MCF 10A (cell line): Measurements from ENCODE around the gene HERC2. TPM values are rescaled to one million over a fixed set of nuclear protein-coding genes. Genes with fewer than 3 reads are reported as not detected.

Source experiments
- BruUV-seq: library from RNA; stranded (reverse); fragments of 400-500 nt; replicated peaks from 2 replicates; lab custom pipeline; 2021; lab: Mats Ljungman, UMichigan
- CTCF ChIA-PET: fragments of 300-600 bp; sonication (Branson Sonifier 250); formaldehyde crosslinking; extraction: SDS; loops from one replicate; lab custom pipeline; 2021; ENCODE audit warnings: antibody characterized with exemption, inconsistent platforms; lab: Yijun Ruan, JAX
- POLR2A ChIA-PET: fragments of 300-600, 350-650 bp; sonication (Branson Sonifier 250); formaldehyde crosslinking; extraction: SDS; loops from one replicate; lab custom pipeline; 2020; ENCODE audit warnings: antibody characterized with exemption, inconsistent platforms; lab: Yijun Ruan, JAX
- DNase-seq: peaks from one replicate; pipeline ENCODE4 v3.0.0-alpha.2; 2018; ENCODE audit not compliant: unreplicated experiment
- H3K27ac Mint-ChIP-seq: one replicate; pipeline ENCODE4 v1.8.0; 2022; ENCODE audit warnings: mild to moderate bottlenecking, low read depth, mixed read lengths; ENCODE audit not compliant: unreplicated experiment
- H3K27me3 Mint-ChIP-seq: one replicate; pipeline ENCODE4 v1.8.0; 2022; ENCODE audit warnings: mixed read lengths; ENCODE audit not compliant: insufficient read depth, unreplicated experiment
- H3K36me3 Mint-ChIP-seq: one replicate; pipeline ENCODE4 v1.8.0; 2022; ENCODE audit warnings: mild to moderate bottlenecking, moderate library complexity, mixed read lengths; ENCODE audit not compliant: insufficient read depth, unreplicated experiment
- H3K4me1 Mint-ChIP-seq: one replicate; pipeline ENCODE4 v1.8.0; 2022; ENCODE audit warnings: mixed read lengths; ENCODE audit not compliant: insufficient read depth, unreplicated experiment
- H3K4me3 Mint-ChIP-seq: one replicate; pipeline ENCODE4 v1.8.0; 2022; ENCODE audit warnings: mild to moderate bottlenecking, moderate library complexity, mixed read lengths; ENCODE audit not compliant: unreplicated experiment
- H3K9me3 Mint-ChIP-seq: one replicate; pipeline ENCODE4 v1.8.0; 2022; ENCODE audit warnings: mixed read lengths; ENCODE audit not compliant: unreplicated experiment
- intact Hi-C: fragments of 100-400 bp; cut with micrococcal nuclease; formaldehyde crosslinking; loops from 2 replicates; pipeline ENCODE4 v1.14.1; 2022
- total RNA-seq: library from RNA; stranded (reverse); gene quantifications from 2 replicates; pipeline ENCODE4 v1.2.3, GENCODE V29; 2022
- TF ChIP-seq, protein P1 (sequence below): fragments of 200-600 bp; IDR thresholded peaks from one replicate; pipeline ENCODE4 v1.8.0; 2022; ENCODE audit warnings: antibody characterized with exemption, mild to moderate bottlenecking; ENCODE audit not compliant: unreplicated experiment

HERC2 gene
- total RNA-seq, 1 experiment from 2014 or later: 65.2 TPM

- DNase-seq: no peak
- Mint-ChIP-seq H3K9me3 (no peaks in the 10 kb centered on the region), H3K27ac (no peak overlapping the region), H3K27me3 (no peaks in the 10 kb centered on the region), H3K4me3 (no peak overlapping the region), H3K36me3 (peaks cover 49% of the 10 kb centered on the region), H3K4me1 (no peaks in the 10 kb centered on the region)
- POLR2A ChIA-PET: no interaction called here
- intact Hi-C loops: no loop called here
- CTCF ChIA-PET: no interaction called here
- BruUV-seq: no TSS peak
- TF ChIP-seq, protein P1, sequence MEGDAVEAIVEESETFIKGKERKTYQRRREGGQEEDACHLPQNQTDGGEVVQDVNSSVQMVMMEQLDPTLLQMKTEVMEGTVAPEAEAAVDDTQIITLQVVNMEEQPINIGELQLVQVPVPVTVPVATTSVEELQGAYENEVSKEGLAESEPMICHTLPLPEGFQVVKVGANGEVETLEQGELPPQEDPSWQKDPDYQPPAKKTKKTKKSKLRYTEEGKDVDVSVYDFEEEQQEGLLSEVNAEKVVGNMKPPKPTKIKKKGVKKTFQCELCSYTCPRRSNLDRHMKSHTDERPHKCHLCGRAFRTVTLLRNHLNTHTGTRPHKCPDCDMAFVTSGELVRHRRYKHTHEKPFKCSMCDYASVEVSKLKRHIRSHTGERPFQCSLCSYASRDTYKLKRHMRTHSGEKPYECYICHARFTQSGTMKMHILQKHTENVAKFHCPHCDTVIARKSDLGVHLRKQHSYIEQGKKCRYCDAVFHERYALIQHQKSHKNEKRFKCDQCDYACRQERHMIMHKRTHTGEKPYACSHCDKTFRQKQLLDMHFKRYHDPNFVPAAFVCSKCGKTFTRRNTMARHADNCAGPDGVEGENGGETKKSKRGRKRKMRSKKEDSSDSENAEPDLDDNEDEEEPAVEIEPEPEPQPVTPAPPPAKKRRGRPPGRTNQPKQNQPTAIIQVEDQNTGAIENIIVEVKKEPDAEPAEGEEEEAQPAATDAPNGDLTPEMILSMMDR: no peak
Measured at GRCh38 chr15:28133281-28133680, 188.7 kb downstream of the HERC2 start.

DNA sequence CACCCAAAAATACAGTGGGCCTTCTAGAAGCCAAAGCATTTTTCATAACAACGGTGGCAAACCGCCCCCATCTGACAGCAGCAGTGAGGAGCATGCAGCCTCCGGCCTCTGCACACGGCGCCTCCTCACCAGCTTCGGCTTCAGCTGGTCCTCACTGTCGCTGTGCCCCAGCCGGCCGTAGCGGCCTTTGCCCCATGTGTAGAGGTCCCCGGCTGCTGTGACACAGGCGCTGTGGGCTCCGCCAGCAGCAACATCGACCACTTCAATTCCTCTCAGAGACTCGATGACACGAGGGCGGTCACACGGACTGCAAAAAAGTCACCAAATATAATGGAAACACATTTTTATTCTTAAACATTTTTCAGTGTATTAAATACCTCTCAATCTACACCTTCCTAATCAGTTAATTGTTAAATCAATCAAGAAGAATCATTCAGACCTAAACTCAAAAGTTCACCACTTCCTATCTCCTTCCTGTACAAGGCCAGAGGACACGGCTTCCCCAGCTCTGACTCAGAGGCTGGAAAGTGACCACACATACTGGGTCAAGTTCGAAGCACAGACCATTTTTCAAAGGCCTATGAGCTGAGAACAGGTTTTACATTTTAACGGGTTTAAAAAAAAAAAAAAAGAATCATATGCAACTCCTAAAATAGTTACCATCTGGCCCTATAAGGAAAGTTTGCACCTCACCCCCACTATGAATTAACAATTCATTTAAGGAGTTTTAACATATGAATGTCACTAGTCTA, 189.3 kb downstream of the HERC2 start:
- BruUV-seq: no TSS peak
- no peak for DNase-seq
- intact Hi-C loops: no loop called here
- TF ChIP-seq, protein P1: no peak
- no peaks in the 10 kb centered on the region for H3K4me1 Mint-ChIP-seq
- ChIA-PET POLR2A (no interaction called here), CTCF (no interaction called here)
- H3K36me3 Mint-ChIP-seq: peaks cover 49% of the 10 kb centered on the region
- H3K9me3 Mint-ChIP-seq: no peaks in the 10 kb centered on the region
- no peak overlapping the region for H3K27ac Mint-ChIP-seq
- H3K4me3 Mint-ChIP-seq: no peak overlapping the region
- no peaks in the 10 kb centered on the region for H3K27me3 Mint-ChIP-seq

DNA sequence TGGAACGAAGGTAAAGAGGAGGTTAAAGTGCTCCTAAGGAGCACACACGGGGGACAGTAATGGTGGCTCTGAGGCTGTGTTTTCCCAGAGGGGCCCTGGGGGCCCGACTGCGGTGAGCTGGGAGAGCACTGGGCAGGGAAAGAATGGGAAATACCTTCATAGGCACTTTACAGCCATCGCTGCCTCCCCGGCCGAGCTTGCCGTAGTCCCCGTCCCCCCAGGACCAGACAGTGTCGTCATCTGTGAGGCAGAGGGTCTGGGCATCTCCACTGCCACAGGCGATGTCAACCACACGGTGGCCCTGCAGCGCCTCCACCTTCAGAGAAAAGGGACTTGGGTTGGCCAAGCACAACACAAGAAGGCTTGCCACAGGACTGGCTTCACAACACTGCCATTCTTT, 190.0 kb downstream of the HERC2 start:
- Mint-ChIP-seq H3K36me3 (peaks cover 49% of the 10 kb centered on the region), H3K9me3 (no peaks in the 10 kb centered on the region), H3K4me3 (no peak overlapping the region), H3K4me1 (no peaks in the 10 kb centered on the region), H3K27me3 (no peaks in the 10 kb centered on the region), H3K27ac (no peak overlapping the region)
- no peak for DNase-seq
- no TSS peak for BruUV-seq
- POLR2A ChIA-PET: no interaction called here
- CTCF ChIA-PET: no interaction called here
- intact Hi-C loops: no loop called here
- TF ChIP-seq, protein P1: no peak

- intact Hi-C loops: no loop called here
- H3K27ac Mint-ChIP-seq: peak overlapping the region; percentile 19
- CTCF ChIA-PET: no interaction called here
- no peaks in the 10 kb centered on the region for H3K27me3 Mint-ChIP-seq
- TF ChIP-seq, protein P1: no peak
- no peaks in the 10 kb centered on the region for H3K9me3 Mint-ChIP-seq
- H3K4me3 Mint-ChIP-seq: no peak overlapping the region
- H3K36me3 Mint-ChIP-seq: peaks cover 49% of the 10 kb centered on the region
- POLR2A ChIA-PET: no interaction called here
- no TSS peak for BruUV-seq
- no peaks in the 10 kb centered on the region for H3K4me1 Mint-ChIP-seq
- DNase-seq: no peak
Measured at GRCh38 chr15:28131400-28131799, 190.6 kb downstream of the HERC2 start.
